ENCODE results near the gene PHLPP2.
"Not testable (repeated sequence)": the region's sequence is repeated elsewhere in the genome, so short reads cannot be mapped to it uniquely, and the experiment has no call there.

DNA sequence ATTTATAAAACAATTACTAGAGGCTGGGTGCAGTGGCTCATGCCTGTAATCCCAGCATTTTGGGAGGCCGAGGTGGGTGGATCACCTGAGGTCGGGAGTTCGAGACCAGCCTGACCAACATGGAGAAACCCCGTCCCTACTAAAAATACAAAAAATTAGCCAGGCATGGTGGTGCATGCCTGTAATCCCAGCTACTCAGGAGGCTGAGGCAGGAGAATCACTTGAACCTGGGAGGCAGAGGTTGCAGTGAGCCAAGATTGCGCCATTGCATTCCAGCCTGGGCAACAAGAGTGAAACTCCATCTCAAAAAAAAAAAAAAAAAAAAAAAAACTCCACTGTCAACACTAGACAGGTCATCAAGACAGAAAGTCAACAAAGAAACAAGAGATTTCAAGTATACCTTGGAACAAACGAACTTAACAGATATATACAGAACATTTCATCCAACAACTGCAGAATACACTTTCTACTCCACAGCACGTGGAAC lies 129.1 kb downstream of the PHLPP2 start:
- TF ChIP-seq, protein P1, sequence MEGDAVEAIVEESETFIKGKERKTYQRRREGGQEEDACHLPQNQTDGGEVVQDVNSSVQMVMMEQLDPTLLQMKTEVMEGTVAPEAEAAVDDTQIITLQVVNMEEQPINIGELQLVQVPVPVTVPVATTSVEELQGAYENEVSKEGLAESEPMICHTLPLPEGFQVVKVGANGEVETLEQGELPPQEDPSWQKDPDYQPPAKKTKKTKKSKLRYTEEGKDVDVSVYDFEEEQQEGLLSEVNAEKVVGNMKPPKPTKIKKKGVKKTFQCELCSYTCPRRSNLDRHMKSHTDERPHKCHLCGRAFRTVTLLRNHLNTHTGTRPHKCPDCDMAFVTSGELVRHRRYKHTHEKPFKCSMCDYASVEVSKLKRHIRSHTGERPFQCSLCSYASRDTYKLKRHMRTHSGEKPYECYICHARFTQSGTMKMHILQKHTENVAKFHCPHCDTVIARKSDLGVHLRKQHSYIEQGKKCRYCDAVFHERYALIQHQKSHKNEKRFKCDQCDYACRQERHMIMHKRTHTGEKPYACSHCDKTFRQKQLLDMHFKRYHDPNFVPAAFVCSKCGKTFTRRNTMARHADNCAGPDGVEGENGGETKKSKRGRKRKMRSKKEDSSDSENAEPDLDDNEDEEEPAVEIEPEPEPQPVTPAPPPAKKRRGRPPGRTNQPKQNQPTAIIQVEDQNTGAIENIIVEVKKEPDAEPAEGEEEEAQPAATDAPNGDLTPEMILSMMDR (conservative IDR thresholded peaks at IDR 0.05; ENCODE audit: low read depth, low read length) = not testable (repeated sequence)
- TF ChIP-seq EZH2 (IDR thresholded peaks at IDR 0.05; ENCODE audit: low read length, unreplicated experiment) = not testable (repeated sequence)
